Heart left ventricle (tissue), 13 donors: ENCODE measurements around the gene RPEL1.

ENCODE experiments used
- POLR2A ChIP-seq, 2 donors: fragments of 450-650 bp; IDR thresholded peaks; one replicate each; pipeline ENCODE4 v1.6.1; 2017; ENCODE audit warnings: antibody characterized with exemption in 2 of 2, mild to moderate bottlenecking in 2 of 2, moderate library complexity in 2 of 2
- TF ChIP-seq, protein P1 (sequence below), 12 donors: fragments of 200-600 bp; sonication (generic) in 4 of 12; IDR thresholded peaks; one replicate each; pipeline versions ENCODE4 v1.5.0 to v1.8.0; 2018 to 2022; ENCODE audit warnings: antibody characterized with exemption in 12 of 12, mild to moderate bottlenecking in 5 of 12
- donor health status: ischemic (EF 13 %, LVEDD 7.1; RV severe dilation, severe dysfunction).
- donor health status: DM: no; HTN: yes; CAD: no.
- donor health status: DM: no; HTN: no; CAD: no.
- donor health status: ischemic (EF 25% LVEDD 6.9; RV normal size, moderate dysfunction).
- donor health status: ischemic (EF 25% LVEDD 5.7; RV mildly dilated, moderate dysfunction).
- donor health status: ischemic (EF 35%, LVEDD 5.7; RV mildly dilated, moderate dysfunction).
- donor health status: nonischemic (EF 11% LVEDD 7.7; RV severe dilation, severe dysfunction).
- donor health status: DM: yes; HTN: yes; CAD: no.
- donor health status: PGD.
- donor health status: ischemic (EF 29% LVEDD 5.4; RV normal size, mild dysfunction).
- donor health status: nonischemic (EF 23%, LVEDD 6.1; RV moderate dilation, normal function).

DNA sequence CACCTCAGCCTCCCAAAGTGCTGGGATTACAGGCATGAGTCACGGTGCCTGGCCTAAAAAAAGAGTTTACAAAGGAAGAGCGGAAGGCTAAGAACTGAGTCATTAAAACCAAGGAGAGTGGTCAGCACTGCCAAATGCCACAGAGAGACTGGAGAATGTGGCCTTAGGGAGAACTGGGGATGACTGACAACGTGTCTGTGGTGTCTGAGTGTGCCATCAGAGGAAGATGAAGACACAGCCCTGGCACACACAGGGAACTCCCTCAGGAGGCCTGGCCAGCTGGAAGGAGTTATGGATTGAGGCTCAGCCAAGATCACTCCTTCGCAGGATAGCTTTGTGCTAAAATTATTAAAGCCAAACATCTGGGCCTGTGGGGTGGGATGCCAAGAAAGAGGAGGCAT is 27.4 kb downstream of the RPEL1 start:
- TF ChIP-seq, protein P1, sequence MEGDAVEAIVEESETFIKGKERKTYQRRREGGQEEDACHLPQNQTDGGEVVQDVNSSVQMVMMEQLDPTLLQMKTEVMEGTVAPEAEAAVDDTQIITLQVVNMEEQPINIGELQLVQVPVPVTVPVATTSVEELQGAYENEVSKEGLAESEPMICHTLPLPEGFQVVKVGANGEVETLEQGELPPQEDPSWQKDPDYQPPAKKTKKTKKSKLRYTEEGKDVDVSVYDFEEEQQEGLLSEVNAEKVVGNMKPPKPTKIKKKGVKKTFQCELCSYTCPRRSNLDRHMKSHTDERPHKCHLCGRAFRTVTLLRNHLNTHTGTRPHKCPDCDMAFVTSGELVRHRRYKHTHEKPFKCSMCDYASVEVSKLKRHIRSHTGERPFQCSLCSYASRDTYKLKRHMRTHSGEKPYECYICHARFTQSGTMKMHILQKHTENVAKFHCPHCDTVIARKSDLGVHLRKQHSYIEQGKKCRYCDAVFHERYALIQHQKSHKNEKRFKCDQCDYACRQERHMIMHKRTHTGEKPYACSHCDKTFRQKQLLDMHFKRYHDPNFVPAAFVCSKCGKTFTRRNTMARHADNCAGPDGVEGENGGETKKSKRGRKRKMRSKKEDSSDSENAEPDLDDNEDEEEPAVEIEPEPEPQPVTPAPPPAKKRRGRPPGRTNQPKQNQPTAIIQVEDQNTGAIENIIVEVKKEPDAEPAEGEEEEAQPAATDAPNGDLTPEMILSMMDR (IDR thresholded peaks at IDR 0.05): no peak
- TF ChIP-seq POLR2A (IDR thresholded peaks at IDR 0.05): no peak
